Astrocyte of the spinal cord (primary cell): ENCODE results near the gene POU2AF2.
"Not testable (repeated sequence)": the region's sequence is repeated elsewhere in the genome, so short reads cannot be mapped to it uniquely, and the experiment has no call there.

Experiments used
- DNase-seq: peaks from one replicate; pipeline ENCODE4 v3.0.0; 2011; ENCODE audit warnings: low read depth, low spot score
- H3K4me3 ChIP-seq: 2 replicates; pipeline ENCODE4 v1.5.1; 2011; ENCODE audit warnings: low read depth, mild to moderate bottlenecking, low read length, moderate library complexity
- CTCF ChIP-seq: IDR thresholded peaks from 2 replicates; pipeline ENCODE4 v1.5.1; 2012; ENCODE audit warnings: low read depth, mild to moderate bottlenecking, low read length, inconsistent platforms
- in situ Hi-C: cut with HindIII; loops from 2 replicates; pipeline ENCODE4 v1.10.0; 2017; ENCODE audit warnings: low sequenced_read_pairs

Gene POU2AF2

GRCh38 chr11:111253131-111253530 lies 7.6 kb downstream of the POU2AF2 start:
- in situ Hi-C loops: no loop called here

DNA sequence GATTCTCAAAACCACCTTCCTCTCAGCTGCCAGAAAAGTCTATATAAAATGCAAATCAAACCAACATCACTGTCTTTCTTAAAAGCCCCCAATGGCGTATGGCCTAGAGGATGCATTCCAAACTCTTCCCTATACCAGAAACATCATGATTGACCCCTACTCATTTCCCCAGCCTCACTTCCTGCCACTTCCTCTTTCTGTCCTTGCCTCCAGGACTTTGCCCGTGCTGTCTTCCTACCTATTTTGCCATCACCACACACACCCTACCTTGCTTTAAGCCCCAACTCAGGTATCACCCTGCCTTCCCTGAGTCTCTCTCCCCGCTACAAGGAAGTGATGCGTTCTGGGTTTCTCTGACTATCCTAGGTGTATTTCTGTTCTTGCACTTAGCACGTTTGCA lies 8.1 kb downstream of the POU2AF2 start:
- no peak overlapping the region for H3K4me3 ChIP-seq
- no peak for DNase-seq
- TF ChIP-seq CTCF: no peak
- in situ Hi-C loops: no loop called here

More at GRCh38 chr11:111253131-111253530, 7.6 kb downstream of the POU2AF2 start:
- no peak for TF ChIP-seq CTCF
- no peak for DNase-seq
- H3K4me3 ChIP-seq: no peak overlapping the region

GRCh38 chr11:111258046-111258445 lies 12.5 kb downstream of the POU2AF2 start:
- no peak for TF ChIP-seq CTCF
- in situ Hi-C loops: no loop called here
- no peak overlapping the region for H3K4me3 ChIP-seq
- DNase-seq: no peak

DNA sequence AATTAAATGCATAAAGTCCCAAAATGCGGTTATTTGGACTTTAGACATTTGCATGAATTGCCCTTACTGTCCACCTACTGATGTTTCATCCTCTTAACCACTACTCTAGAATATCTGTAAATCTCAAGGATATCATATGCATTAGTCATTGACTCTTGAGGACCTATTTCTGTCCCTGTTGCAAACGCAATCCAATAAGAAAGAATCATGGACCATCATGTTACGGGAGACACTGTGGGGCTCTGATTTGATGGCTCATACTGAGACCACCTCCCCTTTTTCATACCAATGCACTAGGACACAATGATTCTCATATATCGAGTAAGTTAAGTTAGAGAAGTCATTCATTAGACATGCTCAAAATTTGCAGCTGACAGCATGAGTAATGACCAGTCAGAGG lies 14.4 kb downstream of the POU2AF2 start:
- no peak for TF ChIP-seq CTCF
- no peak overlapping the region for H3K4me3 ChIP-seq
- no peak for DNase-seq
- in situ Hi-C loops: no loop called here

DNA sequence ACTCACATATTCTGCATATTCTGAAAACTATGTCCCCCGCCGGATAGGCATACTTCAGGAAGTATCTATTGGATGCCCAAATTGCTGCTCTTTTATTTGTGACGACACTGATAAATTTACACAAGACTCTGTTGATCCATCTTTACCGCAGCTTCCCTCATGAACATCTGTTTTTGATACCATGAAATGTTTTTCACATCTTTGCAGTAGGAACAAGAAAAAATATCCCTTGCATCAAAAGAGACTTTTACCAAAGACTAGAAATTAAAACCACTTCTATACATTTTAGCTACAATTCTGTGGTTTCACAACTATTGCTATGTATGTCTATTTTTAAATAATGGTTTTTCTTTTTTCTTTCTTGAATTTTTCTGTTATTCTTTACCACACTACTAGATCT lies 15.3 kb downstream of the POU2AF2 start:
- TF ChIP-seq CTCF: no peak
- DNase-seq: no peak
- no peak overlapping the region for H3K4me3 ChIP-seq
- in situ Hi-C loops: no loop called here

GRCh38 chr11:111264646-111265045 lies 19.1 kb downstream of the POU2AF2 start:
- no peak for TF ChIP-seq CTCF
- in situ Hi-C loops: no loop called here

GRCh38 chr11:111265421-111265820 lies 19.9 kb downstream of the POU2AF2 start:
- no peak for TF ChIP-seq CTCF
- in situ Hi-C loops: no loop called here
- H3K4me3 ChIP-seq: no peak overlapping the region
- DNase-seq: no peak

More at GRCh38 chr11:111264646-111265045, 19.1 kb downstream of the POU2AF2 start:
- H3K4me3 ChIP-seq: no peak overlapping the region
- DNase-seq: no peak

GRCh38 chr11:111268303-111268702 lies 22.8 kb downstream of the POU2AF2 start:
- H3K4me3 ChIP-seq, DNase-seq, in situ Hi-C loops: not testable (repeated sequence)
